Omental fat pad (tissue), 4 donors: ENCODE data around the gene OR5AK2. TPM values are rescaled to one million over a fixed set of nuclear protein-coding genes. Genes with fewer than 3 reads are reported as not detected.

Experiments used
- total RNA-seq, 4 donors: library from RNA; depleted of rRNA; stranded (reverse); fragments of >200 nt; gene quantifications; one replicate each; pipeline ENCODE4 v1.1.0, GENCODE V29; 2016

The OR5AK2 gene
- total RNA-seq, 4 donors from 2014 or later, result not detected

Other genes starting within 250 kb of the OR5AK2 start
- gene OR9G4, start 240.2 kb upstream of the OR5AK2 start, total RNA-seq, result not detected
- not detected for gene LRRC55, start 193.0 kb downstream of the OR5AK2 start, total RNA-seq
- gene APLNR, start 248.3 kb downstream of the OR5AK2 start, total RNA-seq, result 10 to 100 TPM in 1 of 4 donors, 1 to 10 TPM in 3; 1.3 to 11.2 (median 1.7) TPM